GM21528 (cell line): Measurements from ENCODE around the gene FNBP1L.
A peak's percentile ranks its signal among the peaks of the same experiment; 100 is the strongest.

Experiments
- ATAC-seq: cut with Tn5 transposase; IDR thresholded peaks from one replicate; pipeline ENCODE4 v1.9.1; 2021; ENCODE audit warnings: mild to moderate bottlenecking, moderate library complexity; ENCODE audit not compliant: unreplicated experiment, low FRiP score

FNBP1L gene

GRCh38 chr1:93585059-93585966 lies 137.4 kb downstream of the FNBP1L start:
- no peak for ATAC-seq

- ATAC-seq: no peak
Observed at GRCh38 chr1:93587354-93587753, 139.4 kb downstream of the FNBP1L start.

- ATAC-seq: no peak
Observed at GRCh38 chr1:93588206-93588605, 140.3 kb downstream of the FNBP1L start.

GRCh38 chr1:93588955-93589354 lies 141.0 kb downstream of the FNBP1L start:
- no peak for ATAC-seq

GRCh38 chr1:93591291-93591675 lies 143.4 kb downstream of the FNBP1L start:
- ATAC-seq: peak; percentile 22

GRCh38 chr1:93591676-93592550 lies 144.0 kb downstream of the FNBP1L start:
- ATAC-seq: peak; percentile 74

GRCh38 chr1:93592551-93592949 lies 144.6 kb downstream of the FNBP1L start:
- no peak for ATAC-seq

- ATAC-seq: no peak
Observed at GRCh38 chr1:93593854-93594602, 146.1 kb downstream of the FNBP1L start.

- no peak for ATAC-seq
Observed at GRCh38 chr1:93594603-93594880, 146.6 kb downstream of the FNBP1L start.

GRCh38 chr1:93595266-93595665 lies 147.3 kb downstream of the FNBP1L start:
- ATAC-seq: no peak

- ATAC-seq: no peak
Observed at GRCh38 chr1:93595743-93596142, 147.8 kb downstream of the FNBP1L start.

GRCh38 chr1:93596329-93597089 lies 148.6 kb downstream of the FNBP1L start:
- no peak for ATAC-seq

- ATAC-seq: no peak
Observed at GRCh38 chr1:93597709-93598108, 149.8 kb downstream of the FNBP1L start.

- ATAC-seq: no peak
Observed at GRCh38 chr1:93598396-93598795, 150.5 kb downstream of the FNBP1L start.

GRCh38 chr1:93598861-93599439 lies 151.0 kb downstream of the FNBP1L start:
- ATAC-seq: no peak

- no peak for ATAC-seq
Observed at GRCh38 chr1:93599479-93599878, 151.6 kb downstream of the FNBP1L start.

- no peak for ATAC-seq
Observed at GRCh38 chr1:93600663-93601062, 152.7 kb downstream of the FNBP1L start.

- no peak for ATAC-seq
Observed at GRCh38 chr1:93601686-93602085, 153.8 kb downstream of the FNBP1L start.

- no peak for ATAC-seq
Observed at GRCh38 chr1:93602101-93602500, 154.2 kb downstream of the FNBP1L start.

GRCh38 chr1:93603106-93603505 lies 155.2 kb downstream of the FNBP1L start:
- no peak for ATAC-seq
